RWPE1 (cell line): Measurements from ENCODE around the gene RRP9.
A peak's percentile ranks its signal among the peaks of the same experiment; 100 is the strongest.

ENCODE experiments used
- CTCF ChIA-PET: fragments of 350-600 bp; sonication (Branson Sonifier 250); formaldehyde crosslinking; extraction: SDS; loops from one replicate; lab custom pipeline; 2021; lab: Yijun Ruan, JAX
- POLR2A ChIA-PET: fragments of 400-600 bp; formaldehyde crosslinking; extraction: SDS; loops from one replicate; lab custom pipeline; 2020; ENCODE audit warnings: antibody characterized with exemption; ENCODE audit not compliant: low non-redundant PET; lab: Yijun Ruan, JAX
- DNase-seq: peaks from one replicate; pipeline ENCODE4 v3.0.0; 2012; ENCODE audit warnings: low spot score
- H3K27ac ChIP-seq: fragments of 450-650 bp; 2 replicates; pipeline ENCODE4 v1.5.1; 2017
- CTCF ChIP-seq: fragments of 450-650 bp; conservative IDR thresholded peaks from 2 replicates; pipeline ENCODE4 v1.5.1; 2017; ENCODE audit warnings: low read depth, mild to moderate bottlenecking

RRP9 gene

GRCh38 chr3:51958603-51959521 is 17.2 kb upstream of the RRP9 start:
- POLR2A ChIA-PET, result no interaction called here
- DNase-seq, result no peak
- peak overlapping the region; percentile 1; the same call in 1 of the 2 replicates for H3K27ac ChIP-seq
- TF ChIP-seq CTCF, result no peak
- CTCF ChIA-PET, result no interaction called here

- CTCF ChIA-PET, result interaction anchor here (0.5 to 1.2 kb wide), 4 partner anchors 11 to 1361 kb away, joined by 3 to 5 read pairs (median 3); no protein-coding TSS in a partner anchor
- DNase-seq, result no peak
- H3K27ac ChIP-seq, result peak overlapping the region; percentile 78
- POLR2A ChIA-PET, result interaction anchor here (0.9 kb wide), 1 partner anchor 12 kb away, joined by 3 read pairs; no protein-coding TSS in a partner anchor
- TF ChIP-seq CTCF, result no peak
These were observed 16.0 kb upstream of the RRP9 start for GRCh38 chr3:51957520-51958205.

GRCh38 chr3:51955893-51956770 is 14.4 kb upstream of the RRP9 start:
- ChIA-PET CTCF (interaction anchor here (0.8 to 1.2 kb wide), 4 partner anchors 9 to 151 kb away, joined by 3 to 4 read pairs (median 3); no protein-coding TSS in a partner anchor), POLR2A (no interaction called here)
- DNase-seq, result peak; percentile 43
- TF ChIP-seq CTCF, result peak; percentile 78
- peak overlapping the region; percentile 78 for H3K27ac ChIP-seq

- ChIA-PET POLR2A (no interaction called here), CTCF (interaction anchor here (0.8 to 0.9 kb wide), 2 partner anchors 12 to 151 kb away, joined by 3 to 4 read pairs; no protein-coding TSS in a partner anchor)
These were observed 13.6 kb upstream of the RRP9 start, which contains the start of gene GPR62 for GRCh38 chr3:51955175-51955892. GPR62 (plus strand) TSS chr3:51955381; CDS start chr3:51955653, 272 bp downstream.

GRCh38 chr3:51954713-51955112 is 13.0 kb upstream of the RRP9 start:
- POLR2A ChIA-PET, result no interaction called here
- CTCF ChIA-PET, result interaction anchor here (0.5 kb wide), 1 partner anchor 457 kb away, joined by 6 read pairs; no protein-coding TSS in a partner anchor
- DNase-seq, result no peak
- no peak for TF ChIP-seq CTCF
- no peak overlapping the region for H3K27ac ChIP-seq

More at GRCh38 chr3:51955175-51955892, 13.6 kb upstream of the RRP9 start, which contains the start of gene GPR62:
- H3K27ac ChIP-seq, result peak within 1 kb of the TSS; percentile 78
- DNase-seq, result no peak
- no peak for TF ChIP-seq CTCF
